IPS-15b (cell line): Measurements from ENCODE around the gene HS6ST2.

Source experiments
- H3K27me3 ChIP-seq: one replicate; pipeline ENCODE4 v1.6.1; 2013; ENCODE audit warnings: low read length; ENCODE audit not compliant: control insufficient read depth, insufficient read depth
- H3K36me3 ChIP-seq: one replicate; pipeline ENCODE4 v1.6.1; 2013; ENCODE audit warnings: low read length; ENCODE audit not compliant: control insufficient read depth, insufficient read depth
- H3K4me1 ChIP-seq: one replicate; pipeline ENCODE4 v1.6.1; 2013; ENCODE audit warnings: mild to moderate bottlenecking, low read length; ENCODE audit not compliant: control insufficient read depth, insufficient read depth
- H3K4me3 ChIP-seq: one replicate; pipeline ENCODE4 v1.5.1; 2013; ENCODE audit warnings: low read depth, low read length
- H3K9ac ChIP-seq: one replicate; pipeline ENCODE4 v1.6.1; 2013; ENCODE audit warnings: low read depth, mild to moderate bottlenecking, low read length
- H3K9me3 ChIP-seq: one replicate; pipeline ENCODE4 v1.6.1; 2013; ENCODE audit warnings: mild to moderate bottlenecking, low read length; ENCODE audit not compliant: control insufficient read depth, insufficient read depth

Gene HS6ST2

DNA sequence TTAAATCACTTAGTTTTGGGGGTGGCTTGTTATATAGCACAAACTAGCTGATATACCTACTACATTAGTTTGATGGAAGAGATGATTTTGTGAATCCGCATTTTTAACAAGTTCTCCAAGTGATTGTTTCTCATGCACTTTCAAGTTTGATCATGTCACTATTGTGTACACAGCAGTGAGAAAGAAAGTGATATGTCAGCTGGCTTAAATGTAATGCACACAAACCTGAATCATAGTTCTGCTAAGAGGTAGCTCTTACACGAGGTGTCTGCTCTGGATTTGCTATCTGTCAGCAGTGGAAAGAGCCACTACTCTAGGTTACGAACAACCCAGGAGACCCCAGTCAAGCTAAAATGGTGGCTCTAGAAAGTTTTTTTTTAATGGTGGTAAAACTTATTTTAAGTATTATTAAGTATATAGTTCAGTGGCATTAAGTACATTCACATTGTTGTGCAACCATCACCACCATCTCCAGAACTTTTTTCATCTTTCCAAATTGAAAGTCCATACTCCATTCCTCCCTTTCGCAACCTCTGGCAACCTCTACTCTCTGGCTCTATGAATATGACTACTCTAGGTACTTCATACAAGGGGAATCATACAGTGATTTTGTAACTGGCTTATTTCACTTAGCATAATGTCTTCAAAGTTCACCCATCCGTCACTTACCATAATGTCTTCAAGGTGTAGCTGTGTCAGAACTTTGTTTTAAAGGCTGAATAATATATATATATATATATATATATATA lies 147.3 kb downstream of the HS6ST2 start:
- H3K4me1 ChIP-seq: no peaks in the 10 kb centered on the region
- H3K4me3 ChIP-seq: no peak overlapping the region
- no peaks in the 10 kb centered on the region for H3K27me3 ChIP-seq
- no peaks in the 10 kb centered on the region for H3K36me3 ChIP-seq
- no peak overlapping the region for H3K9ac ChIP-seq
- H3K9me3 ChIP-seq: no peaks in the 10 kb centered on the region

DNA sequence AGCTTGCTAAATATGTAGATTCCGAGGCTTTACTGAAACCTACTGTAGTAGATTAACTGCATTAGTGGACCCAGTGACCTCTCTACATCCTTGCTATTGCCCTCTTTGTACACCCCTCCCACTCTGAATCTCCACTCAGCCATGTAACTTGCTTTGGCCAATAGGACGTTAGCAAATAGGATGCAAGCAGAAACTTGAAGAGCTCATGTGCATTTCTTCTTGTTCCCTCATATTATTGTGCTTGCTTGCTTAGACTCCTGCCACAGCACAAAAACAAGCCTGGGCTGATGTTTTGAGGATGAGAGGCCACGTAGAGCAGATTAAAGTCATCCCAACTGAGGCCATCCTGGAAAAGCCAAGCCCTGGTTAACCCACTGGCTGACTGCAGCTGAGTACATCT lies 147.9 kb downstream of the HS6ST2 start:
- no peak overlapping the region for H3K4me3 ChIP-seq
- no peak overlapping the region for H3K9ac ChIP-seq
- no peaks in the 10 kb centered on the region for H3K36me3 ChIP-seq
- no peaks in the 10 kb centered on the region for H3K4me1 ChIP-seq
- no peaks in the 10 kb centered on the region for H3K27me3 ChIP-seq
- H3K9me3 ChIP-seq: no peaks in the 10 kb centered on the region

DNA sequence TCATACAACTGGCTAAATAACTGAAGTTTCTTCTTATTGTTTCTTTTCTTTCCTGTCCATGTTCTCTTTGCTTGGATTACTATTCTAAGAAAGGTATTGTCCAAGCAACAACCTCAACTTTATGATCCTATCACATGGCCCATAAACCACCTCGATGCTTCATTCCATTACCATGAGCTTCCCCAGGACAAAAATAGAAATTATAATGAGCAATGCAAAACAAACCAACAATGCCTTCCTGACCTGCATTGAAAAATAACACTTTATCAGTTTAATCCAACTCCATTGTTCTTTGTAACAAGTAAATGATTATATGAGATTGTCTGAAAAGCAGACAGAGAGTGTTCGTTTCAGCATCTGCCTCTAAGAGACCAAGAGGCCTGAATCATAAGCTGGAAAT lies 148.8 kb downstream of the HS6ST2 start:
- Histone ChIP-seq H3K27me3 (no peaks in the 10 kb centered on the region), H3K9ac (no peak overlapping the region), H3K9me3 (no peaks in the 10 kb centered on the region), H3K4me3 (no peak overlapping the region), H3K4me1 (no peaks in the 10 kb centered on the region), H3K36me3 (no peaks in the 10 kb centered on the region)

DNA sequence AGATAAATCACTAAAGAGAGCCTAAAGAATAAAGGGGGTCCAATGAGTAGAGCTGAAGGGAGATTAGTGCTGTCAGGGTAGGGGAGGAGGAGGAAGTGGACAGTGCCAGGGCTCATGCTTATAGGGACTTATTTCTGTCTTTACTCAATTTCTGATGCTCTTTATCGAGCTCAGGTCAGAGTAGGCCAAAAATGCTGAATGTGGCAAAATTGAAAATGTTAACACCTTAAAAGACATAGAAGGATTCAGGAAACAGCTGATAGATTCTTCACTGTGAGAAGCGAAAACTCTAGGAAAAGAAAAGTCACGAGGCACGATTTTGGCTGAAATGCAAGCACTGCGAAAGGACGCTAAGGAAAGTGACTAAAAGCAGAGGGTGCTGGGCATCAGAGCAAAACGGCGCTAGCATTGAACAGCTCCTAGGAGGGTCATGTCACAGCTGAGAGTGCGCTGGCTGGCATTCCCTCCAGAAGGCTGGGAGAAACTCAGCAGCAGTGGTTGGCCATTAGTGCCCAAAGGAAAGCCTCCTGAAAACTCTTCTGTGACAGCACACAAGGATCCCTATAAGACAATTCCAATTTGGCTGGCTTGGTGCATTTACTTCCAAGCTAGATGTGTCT lies 150.9 kb downstream of the HS6ST2 start:
- no peaks in the 10 kb centered on the region for H3K9me3 ChIP-seq
- no peaks in the 10 kb centered on the region for H3K36me3 ChIP-seq
- H3K9ac ChIP-seq: no peak overlapping the region
- no peak overlapping the region for H3K4me3 ChIP-seq
- peaks cover 7% of the 10 kb centered on the region for H3K4me1 ChIP-seq
- no peaks in the 10 kb centered on the region for H3K27me3 ChIP-seq

DNA sequence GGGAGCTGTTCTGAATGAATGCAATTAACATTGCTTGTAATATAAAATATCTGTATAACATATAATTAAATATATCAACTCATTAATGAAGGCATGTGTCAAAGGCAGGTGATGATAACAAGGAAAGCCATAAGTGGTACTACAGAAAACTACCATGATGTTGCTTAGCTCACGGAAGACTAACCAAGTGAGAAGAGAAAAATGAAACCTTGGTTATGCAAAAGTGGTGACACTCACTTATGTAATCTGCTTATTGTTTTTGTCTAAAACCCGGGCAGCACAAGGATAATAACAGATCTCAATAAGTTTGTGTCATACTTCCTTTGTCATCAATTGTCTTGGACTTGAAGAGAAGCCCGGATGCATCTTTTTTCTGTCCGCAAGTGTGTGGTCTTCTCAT lies 156.4 kb downstream of the HS6ST2 start:
- Histone ChIP-seq H3K4me3 (no peak overlapping the region), H3K27me3 (no peaks in the 10 kb centered on the region), H3K4me1 (peaks cover 9% of the 10 kb centered on the region), H3K9me3 (no peaks in the 10 kb centered on the region), H3K36me3 (no peaks in the 10 kb centered on the region), H3K9ac (no peak overlapping the region)

DNA sequence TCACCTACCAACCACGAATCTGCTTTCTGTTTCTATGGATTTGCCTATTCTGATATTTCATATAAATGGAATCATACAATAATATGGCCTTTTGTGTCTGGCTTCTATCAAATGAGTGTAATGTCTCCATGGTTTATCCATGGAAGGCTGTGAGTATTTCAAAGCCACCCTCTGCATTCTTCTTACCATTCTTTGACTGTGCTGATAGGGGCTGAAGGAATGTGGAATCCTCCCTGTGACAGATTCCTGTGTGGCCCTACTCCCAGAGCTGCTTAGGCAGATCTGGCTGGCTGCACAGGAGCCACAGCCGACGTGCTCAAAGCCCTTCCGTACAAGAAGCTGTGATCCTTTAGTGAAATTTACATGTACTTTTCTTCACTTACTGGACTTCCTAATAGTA lies 163.2 kb downstream of the HS6ST2 start:
- no peaks in the 10 kb centered on the region for H3K27me3 ChIP-seq
- no peaks in the 10 kb centered on the region for H3K36me3 ChIP-seq
- H3K4me1 ChIP-seq: no peaks in the 10 kb centered on the region
- no peak overlapping the region for H3K9ac ChIP-seq
- H3K4me3 ChIP-seq: no peak overlapping the region
- no peaks in the 10 kb centered on the region for H3K9me3 ChIP-seq

DNA sequence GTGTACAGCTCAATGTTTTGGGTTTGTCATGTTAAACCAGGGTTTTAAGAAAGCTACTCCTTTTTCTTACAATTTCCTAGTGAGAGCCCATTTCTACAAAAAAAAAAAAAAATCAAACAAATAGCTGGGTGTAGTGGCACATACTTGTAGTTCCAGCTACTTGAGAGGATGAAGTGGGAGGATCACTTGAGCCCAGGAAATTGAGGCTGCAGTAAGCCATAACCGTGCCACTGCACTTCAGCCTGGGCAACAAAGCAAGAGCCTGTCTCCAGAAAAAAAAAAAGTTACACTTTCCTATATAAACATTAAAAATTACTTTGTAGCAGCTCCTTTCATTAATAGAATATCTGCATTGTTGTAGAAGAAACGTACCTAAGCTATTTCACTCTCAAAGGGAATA lies 166.7 kb downstream of the HS6ST2 start:
- no peak overlapping the region for H3K4me3 ChIP-seq
- no peaks in the 10 kb centered on the region for H3K4me1 ChIP-seq
- no peaks in the 10 kb centered on the region for H3K27me3 ChIP-seq
- no peaks in the 10 kb centered on the region for H3K36me3 ChIP-seq
- no peaks in the 10 kb centered on the region for H3K9me3 ChIP-seq
- no peak overlapping the region for H3K9ac ChIP-seq

DNA sequence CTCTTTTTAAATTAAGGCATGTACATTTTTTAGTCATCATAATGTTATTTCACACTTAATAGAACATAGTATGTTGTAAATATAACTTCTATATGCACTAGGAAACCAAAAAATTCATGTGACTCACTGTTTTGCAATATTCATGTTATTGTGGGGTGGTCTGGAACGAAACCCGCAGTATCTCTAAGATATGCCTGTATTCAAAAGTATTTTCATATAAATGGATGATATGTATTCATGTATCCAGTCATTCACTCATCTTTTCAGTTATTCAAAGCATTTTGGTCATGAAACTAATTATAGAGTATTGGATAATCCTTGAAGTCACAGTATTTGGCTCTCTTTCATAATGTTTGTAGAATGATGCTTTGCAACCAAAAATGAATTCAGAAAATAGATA lies 168.1 kb downstream of the HS6ST2 start:
- Histone ChIP-seq H3K9me3 (no peaks in the 10 kb centered on the region), H3K36me3 (no peaks in the 10 kb centered on the region), H3K9ac (no peak overlapping the region), H3K4me1 (no peaks in the 10 kb centered on the region), H3K4me3 (no peak overlapping the region), H3K27me3 (no peaks in the 10 kb centered on the region)

DNA sequence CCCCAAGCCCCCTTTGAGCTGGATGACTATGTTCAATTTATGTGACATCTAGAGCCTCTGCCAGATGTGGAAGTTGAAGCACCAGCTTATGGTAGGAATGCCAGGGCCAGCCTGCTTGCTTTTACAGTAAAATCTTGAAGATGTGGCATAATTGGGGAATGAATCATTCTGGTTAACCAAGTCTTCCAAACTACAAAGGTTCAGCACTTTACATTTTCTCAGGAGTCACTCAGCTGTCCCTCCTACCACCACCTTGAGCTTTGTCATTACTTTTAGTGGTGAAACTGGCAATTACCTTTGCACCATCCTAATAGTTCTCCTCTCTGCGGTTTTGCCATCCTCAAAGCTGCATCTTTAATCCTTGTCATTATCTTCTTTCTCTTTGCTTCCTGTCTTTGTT lies 172.2 kb downstream of the HS6ST2 start:
- Histone ChIP-seq H3K9ac (no peak overlapping the region), H3K9me3 (no peaks in the 10 kb centered on the region), H3K27me3 (no peaks in the 10 kb centered on the region), H3K4me3 (no peak overlapping the region), H3K4me1 (peaks cover 15% of the 10 kb centered on the region), H3K36me3 (no peaks in the 10 kb centered on the region)

DNA sequence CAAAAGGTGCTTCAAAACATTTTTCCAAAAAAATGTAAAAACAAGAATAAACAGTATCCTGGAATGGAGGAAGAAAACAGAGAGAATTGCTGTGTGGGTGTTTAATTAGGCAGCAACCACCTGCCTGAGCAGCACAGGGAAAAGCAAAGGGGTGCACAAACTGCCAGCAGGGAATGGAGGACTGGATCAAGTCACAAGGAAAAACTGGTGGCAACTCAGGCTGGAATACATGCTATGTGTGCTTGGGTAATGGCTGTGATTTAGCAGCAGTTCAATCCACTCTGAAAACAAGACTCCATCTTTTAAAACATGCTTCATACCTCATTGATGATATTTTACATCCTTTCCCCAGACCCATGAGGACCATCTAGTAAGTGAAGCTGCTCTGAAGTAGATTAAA lies 179.5 kb downstream of the HS6ST2 start:
- H3K9ac ChIP-seq: no peak overlapping the region
- H3K4me1 ChIP-seq: peaks cover 24% of the 10 kb centered on the region
- no peak overlapping the region for H3K4me3 ChIP-seq
- no peaks in the 10 kb centered on the region for H3K27me3 ChIP-seq
- no peaks in the 10 kb centered on the region for H3K9me3 ChIP-seq
- H3K36me3 ChIP-seq: no peaks in the 10 kb centered on the region

DNA sequence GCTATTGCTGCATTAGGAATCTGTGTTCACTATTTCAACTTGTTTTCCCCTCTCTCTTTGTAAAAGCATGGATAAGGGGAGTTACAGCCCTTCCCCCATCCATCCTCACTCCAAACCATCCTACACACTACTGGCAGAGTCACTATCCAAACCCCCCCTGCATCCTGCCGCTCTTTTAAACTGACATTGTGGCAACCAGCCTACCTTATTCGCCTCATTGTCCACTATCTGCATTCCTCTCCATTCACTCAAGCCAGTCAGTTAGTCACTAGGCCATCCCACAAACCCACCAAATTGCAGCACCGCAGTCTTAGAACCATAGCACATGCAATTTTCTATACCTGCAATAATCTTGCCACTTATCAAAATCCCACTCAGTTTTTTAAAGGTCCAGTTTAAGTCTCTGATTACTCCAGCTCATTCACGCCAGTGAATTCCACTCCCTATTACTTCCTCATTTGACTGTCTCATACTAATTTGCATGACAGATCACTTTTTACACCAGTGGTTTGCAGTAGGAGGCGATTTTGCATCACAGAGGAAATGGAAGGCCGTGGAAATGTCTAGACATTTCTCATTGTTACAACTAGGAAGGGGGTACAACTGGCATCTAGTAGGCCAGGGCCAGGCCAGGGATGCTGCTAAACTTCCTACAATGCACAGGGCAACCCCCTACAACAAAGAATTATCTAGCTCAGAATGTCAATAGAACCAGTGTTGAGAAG lies 181.8 kb downstream of the HS6ST2 start:
- Histone ChIP-seq H3K27me3 (no peaks in the 10 kb centered on the region), H3K4me3 (no peak overlapping the region), H3K4me1 (peaks cover 10% of the 10 kb centered on the region), H3K9ac (no peak overlapping the region), H3K9me3 (no peaks in the 10 kb centered on the region), H3K36me3 (no peaks in the 10 kb centered on the region)
